ENCODE measurements around the gene RAD23A.

DNA sequence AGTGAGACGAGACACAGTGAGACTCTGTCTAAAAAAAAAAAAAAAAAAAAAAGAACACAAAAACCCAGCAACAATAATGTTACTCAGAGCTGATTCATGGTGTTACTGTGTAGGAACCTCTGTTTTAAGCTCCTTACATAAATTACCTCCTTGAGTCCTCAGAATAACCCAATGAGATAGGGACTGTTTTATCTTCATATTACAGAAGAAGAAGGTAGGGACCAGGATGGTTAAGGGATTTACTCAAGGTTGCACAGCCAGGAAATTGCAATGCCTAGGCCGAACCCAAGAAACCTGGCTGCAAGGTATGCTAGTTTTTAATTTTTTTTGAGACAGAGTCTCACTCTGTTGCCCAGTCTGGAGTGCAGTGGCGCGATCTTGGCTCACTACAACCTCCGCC is 22.2 kb downstream of the RAD23A start:
- no peak for TF ChIP-seq EP300 (IDR thresholded peaks at IDR 0.05)
- TF ChIP-seq, protein P1, sequence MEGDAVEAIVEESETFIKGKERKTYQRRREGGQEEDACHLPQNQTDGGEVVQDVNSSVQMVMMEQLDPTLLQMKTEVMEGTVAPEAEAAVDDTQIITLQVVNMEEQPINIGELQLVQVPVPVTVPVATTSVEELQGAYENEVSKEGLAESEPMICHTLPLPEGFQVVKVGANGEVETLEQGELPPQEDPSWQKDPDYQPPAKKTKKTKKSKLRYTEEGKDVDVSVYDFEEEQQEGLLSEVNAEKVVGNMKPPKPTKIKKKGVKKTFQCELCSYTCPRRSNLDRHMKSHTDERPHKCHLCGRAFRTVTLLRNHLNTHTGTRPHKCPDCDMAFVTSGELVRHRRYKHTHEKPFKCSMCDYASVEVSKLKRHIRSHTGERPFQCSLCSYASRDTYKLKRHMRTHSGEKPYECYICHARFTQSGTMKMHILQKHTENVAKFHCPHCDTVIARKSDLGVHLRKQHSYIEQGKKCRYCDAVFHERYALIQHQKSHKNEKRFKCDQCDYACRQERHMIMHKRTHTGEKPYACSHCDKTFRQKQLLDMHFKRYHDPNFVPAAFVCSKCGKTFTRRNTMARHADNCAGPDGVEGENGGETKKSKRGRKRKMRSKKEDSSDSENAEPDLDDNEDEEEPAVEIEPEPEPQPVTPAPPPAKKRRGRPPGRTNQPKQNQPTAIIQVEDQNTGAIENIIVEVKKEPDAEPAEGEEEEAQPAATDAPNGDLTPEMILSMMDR (IDR thresholded peaks at IDR 0.05): no peak
- TF ChIP-seq POLR2AphosphoS5 (IDR thresholded peaks at IDR 0.05): no peak

Data from esophagus muscularis mucosa (tissue), 4 donors.